ENCODE results near the gene LIN7A. TPM values are rescaled to one million over a fixed set of nuclear protein-coding genes. Genes with fewer than 3 reads are reported as not detected.
A peak's percentile ranks its signal among the peaks of the same experiment; 100 is the strongest.

LIN7A gene
- total and polyA plus RNA-seq, 4 donors = 4.0 to 21.7 (median 6.6) TPM

GRCh38 chr12:80939231-80939950 lies 1.7 kb upstream of the LIN7A start:
- ATAC-seq (ENCODE audit: insufficient read depth, low FRiP score) = no peak
- Histone ChIP-seq H3K36me3 (ENCODE audit: control insufficient read depth in 4 of 4, insufficient read depth in 4 of 4, low read length in 4 of 4) (no peaks in the 10 kb centered on the region), H3K27ac (ENCODE audit: low read depth in 1 of 2, low read length in 1 of 2) (peak overlapping the region in 1 of 2 donors; percentile 21), H3K4me3 (no peak overlapping the region), H3K4me1 (ENCODE audit: control insufficient read depth in 5 of 5, insufficient read depth in 5 of 5, low read length in 5 of 5) (peaks cover 0 to 16% (median 0%) of the 10 kb centered on the region in 5 donors), H3K9ac (ENCODE audit: insufficient read depth in 1 of 2, low read length in 2 of 2) (no peak overlapping the region), H3K9me3 (ENCODE audit: control insufficient read depth in 4 of 4, insufficient read depth in 3 of 4, low read length in 3 of 4) (no peaks in the 10 kb centered on the region), H3K27me3 (ENCODE audit: control insufficient read depth in 3 of 3, insufficient read depth in 3 of 3, low read length in 2 of 3) (peaks cover 0 to 18% (median 10%) of the 10 kb centered on the region in 3 donors)
- TF ChIP-seq CTCF (IDR thresholded peaks at IDR 0.05; ENCODE audit: control extremely low read depth, extremely low read depth) = no peak
- DNase-seq = peak in 2 of 3 donors; percentile 7 to 20
- 22 to 48% methylated on average over 7 of the region's 7 CpGs for WGBS, 2 donors

- Histone ChIP-seq H3K9me3 (ENCODE audit: control insufficient read depth in 4 of 4, insufficient read depth in 3 of 4, low read length in 3 of 4) (no peaks in the 10 kb centered on the region), H3K4me3 (no peak overlapping the region), H3K9ac (ENCODE audit: insufficient read depth in 1 of 2, low read length in 2 of 2) (no peak overlapping the region), H3K27me3 (ENCODE audit: control insufficient read depth in 3 of 3, insufficient read depth in 3 of 3, low read length in 2 of 3) (peaks cover 0 to 27% (median 10%) of the 10 kb centered on the region in 3 donors), H3K27ac (ENCODE audit: low read depth in 1 of 2, low read length in 1 of 2) (no peak overlapping the region), H3K36me3 (ENCODE audit: control insufficient read depth in 4 of 4, insufficient read depth in 4 of 4, low read length in 4 of 4) (no peaks in the 10 kb centered on the region), H3K4me1 (ENCODE audit: control insufficient read depth in 5 of 5, insufficient read depth in 5 of 5, low read length in 5 of 5) (peaks cover 0 to 16% (median 0%) of the 10 kb centered on the region in 5 donors)
- ATAC-seq (ENCODE audit: insufficient read depth, low FRiP score) (no peak), DNase-seq (peak; percentile 15 to 46 (median 20))
- WGBS, 2 donors = 52 to 57% methylated on average over 7 of the region's 7 CpGs
- no peak for TF ChIP-seq CTCF (IDR thresholded peaks at IDR 0.05; ENCODE audit: control extremely low read depth, extremely low read depth)
These were observed 663 bp upstream of the LIN7A start for GRCh38 chr12:80938397-80938796.

GRCh38 chr12:80936642-80937390 lies 918 bp downstream of the LIN7A start:
- DNase-seq (peak; percentile 64 to 67 (median 66)), ATAC-seq (ENCODE audit: insufficient read depth, low FRiP score) (peak; percentile 64)
- peaks cover 0 to 16% (median 0%) of the 10 kb centered on the region in 5 donors for H3K4me1 ChIP-seq (ENCODE audit: control insufficient read depth in 5 of 5, insufficient read depth in 5 of 5, low read length in 5 of 5)
- TF ChIP-seq CTCF (IDR thresholded peaks at IDR 0.05; ENCODE audit: control extremely low read depth, extremely low read depth) = no peak
- WGBS, 2 donors = 1% methylated on average over 50 to 67 of the region's 67 CpGs
- no peaks in the 10 kb centered on the region for H3K36me3 ChIP-seq (ENCODE audit: control insufficient read depth in 4 of 4, insufficient read depth in 4 of 4, low read length in 4 of 4)
- H3K4me3 ChIP-seq = peak overlapping the region; percentile 64
- H3K27me3 ChIP-seq (ENCODE audit: control insufficient read depth in 3 of 3, insufficient read depth in 3 of 3, low read length in 2 of 3) = peaks cover 0 to 27% (median 10%) of the 10 kb centered on the region in 3 donors
- H3K9me3 ChIP-seq (ENCODE audit: control insufficient read depth in 4 of 4, insufficient read depth in 3 of 4, low read length in 3 of 4) = no peaks in the 10 kb centered on the region
- peak overlapping the region; percentile 50 to 57 for H3K9ac ChIP-seq (ENCODE audit: insufficient read depth in 1 of 2, low read length in 2 of 2)
- H3K27ac ChIP-seq (ENCODE audit: low read depth in 1 of 2, low read length in 1 of 2) = peak overlapping the region; percentile 88 to 93

All from lung (tissue), 12 donors.